Thyroid gland (tissue), 4 donors: ENCODE data around the gene RHOJ.

Experiments
- CTCF ChIP-seq, 6 experiments: fragments of 200-600 bp in 3 of 6; fragments of 450-650 bp in 3 of 6; sonication (generic) in 3 of 6; IDR thresholded peaks; one replicate each; pipeline ENCODE4 v1.5.1; 2016 to 2019; ENCODE audit warnings: antibody characterized with exemption in 6 of 6, mild to moderate bottlenecking in 2 of 6, inconsistent platforms in 1 of 6, moderate library complexity in 1 of 6
- POLR2A ChIP-seq, 2 donors: fragments of 450-650 bp; IDR thresholded peaks; one replicate each; pipeline ENCODE4 v1.6.1; 2017; ENCODE audit warnings: antibody characterized with exemption in 2 of 2, mild to moderate bottlenecking in 2 of 2, moderate library complexity in 1 of 2

DNA sequence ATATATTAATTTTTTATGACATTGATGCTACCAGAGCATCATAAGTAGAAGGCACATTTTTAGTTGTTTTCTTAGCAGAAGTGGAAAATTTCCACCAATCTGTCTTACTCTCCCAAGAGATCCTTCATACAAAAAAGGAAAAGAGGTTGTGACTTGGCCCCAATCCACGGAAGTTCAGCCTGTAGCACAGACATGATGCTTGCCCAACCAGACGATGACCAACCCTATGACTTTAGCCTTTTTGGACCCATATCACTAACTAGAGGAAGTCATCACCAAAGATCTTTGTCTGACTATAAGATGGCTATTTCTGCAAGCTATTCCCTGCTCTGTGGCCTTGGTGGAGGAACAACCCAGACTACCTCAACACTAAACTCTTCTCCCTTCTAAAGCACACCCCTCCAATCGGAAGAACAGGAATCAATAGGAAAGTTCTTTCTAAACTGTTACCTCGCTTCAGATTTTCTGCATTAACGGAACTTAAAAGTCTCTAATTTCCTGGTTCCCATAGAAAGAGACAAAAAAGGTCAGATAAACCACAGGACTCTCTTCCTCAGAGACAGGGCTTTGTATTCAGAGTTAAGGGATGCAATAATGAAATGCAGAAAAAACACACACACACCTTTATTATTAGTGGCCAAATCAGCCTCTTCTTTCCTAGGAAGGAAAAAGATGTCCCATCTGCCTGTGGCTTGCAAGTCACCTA lies 4.1 kb upstream of the RHOJ start:
- TF ChIP-seq CTCF (IDR thresholded peaks at IDR 0.05) (no peak), POLR2A (IDR thresholded peaks at IDR 0.05) (no peak)
